ENCODE data around the gene C10orf90. TPM values are rescaled to one million over a fixed set of nuclear protein-coding genes. Genes with fewer than 3 reads are reported as not detected.

Gene C10orf90
- polyA plus RNA-seq, 3 donors, result not detected

DNA sequence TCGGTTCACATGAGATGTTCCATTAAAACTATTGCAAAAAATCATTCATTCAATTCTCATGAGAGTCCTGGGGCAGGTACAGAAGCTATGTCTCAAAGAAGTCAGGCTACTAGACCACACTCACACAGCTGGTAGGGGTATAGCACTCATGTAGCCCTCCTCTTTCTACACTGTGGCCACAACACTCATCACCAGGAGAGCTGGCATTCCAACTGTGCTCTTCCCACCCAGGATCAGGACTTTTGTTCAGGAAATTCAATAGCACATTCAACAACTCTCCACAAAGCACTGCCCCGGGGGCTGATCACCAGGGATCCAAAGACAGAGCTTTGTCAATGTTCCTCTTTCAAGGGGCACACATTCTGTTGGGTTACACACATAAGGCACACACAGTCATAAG lies 31.0 kb upstream of the C10orf90 start:
- Histone ChIP-seq H3K79me2 (ENCODE audit: insufficient read depth, low read length) (no peaks in the 10 kb centered on the region), H3K4me1 (ENCODE audit: control insufficient read depth in 1 of 2, insufficient read depth in 2 of 2, low read length in 2 of 2) (no peaks in the 10 kb centered on the region), H3K9me3 (replicated peaks in 1 of 2; ENCODE audit: control insufficient read depth in 1 of 2, insufficient read depth in 1 of 2, low read length in 2 of 2) (no peaks in the 10 kb centered on the region), H3K9ac (ENCODE audit: insufficient read depth, low read length, poor library complexity, severe bottlenecking) (no peak overlapping the region), H3K27ac (ENCODE audit: low read depth in 1 of 2, low read length in 2 of 2) (no peak overlapping the region), H2AFZ (ENCODE audit: insufficient read depth, low read depth, low read length, poor library complexity, severe bottlenecking) (no peak overlapping the region), H3K4me3 (replicated peaks in 1 of 3; ENCODE audit: low read depth in 2 of 3, low read length in 3 of 3) (no peak overlapping the region), H3K36me3 (replicated peaks in 1 of 2; ENCODE audit: control insufficient read depth in 1 of 2, insufficient read depth in 2 of 2, low read length in 2 of 2) (no peaks in the 10 kb centered on the region), H3K27me3 (ENCODE audit: control insufficient read depth in 2 of 2, insufficient read depth in 2 of 2, low read length in 2 of 2) (no peaks in the 10 kb centered on the region), H4K20me1 (ENCODE audit: insufficient read depth, low read length) (no peaks in the 10 kb centered on the region), H3K4me2 (replicated peaks; ENCODE audit: extremely low read depth, low read length, poor library complexity, severe bottlenecking) (no peak overlapping the region)
- intact Hi-C loops (cut with micrococcal nuclease), result no loop called here
- Mint-ChIP-seq H3K36me3 (no peaks in the 10 kb centered on the region), H3K27ac (no peak overlapping the region), H3K4me1 (no peaks in the 10 kb centered on the region), H3K9me3 (peaks cover 0 to 10% (median 0%) of the 10 kb centered on the region in 7 donors), H3K4me3 (no peak overlapping the region), H3K27me3 (ENCODE audit: low read depth in 3 of 3) (peaks cover 0 to 4% (median 3%) of the 10 kb centered on the region in 3 donors)
- no peak for DNase-seq
- TF ChIP-seq, protein P1, sequence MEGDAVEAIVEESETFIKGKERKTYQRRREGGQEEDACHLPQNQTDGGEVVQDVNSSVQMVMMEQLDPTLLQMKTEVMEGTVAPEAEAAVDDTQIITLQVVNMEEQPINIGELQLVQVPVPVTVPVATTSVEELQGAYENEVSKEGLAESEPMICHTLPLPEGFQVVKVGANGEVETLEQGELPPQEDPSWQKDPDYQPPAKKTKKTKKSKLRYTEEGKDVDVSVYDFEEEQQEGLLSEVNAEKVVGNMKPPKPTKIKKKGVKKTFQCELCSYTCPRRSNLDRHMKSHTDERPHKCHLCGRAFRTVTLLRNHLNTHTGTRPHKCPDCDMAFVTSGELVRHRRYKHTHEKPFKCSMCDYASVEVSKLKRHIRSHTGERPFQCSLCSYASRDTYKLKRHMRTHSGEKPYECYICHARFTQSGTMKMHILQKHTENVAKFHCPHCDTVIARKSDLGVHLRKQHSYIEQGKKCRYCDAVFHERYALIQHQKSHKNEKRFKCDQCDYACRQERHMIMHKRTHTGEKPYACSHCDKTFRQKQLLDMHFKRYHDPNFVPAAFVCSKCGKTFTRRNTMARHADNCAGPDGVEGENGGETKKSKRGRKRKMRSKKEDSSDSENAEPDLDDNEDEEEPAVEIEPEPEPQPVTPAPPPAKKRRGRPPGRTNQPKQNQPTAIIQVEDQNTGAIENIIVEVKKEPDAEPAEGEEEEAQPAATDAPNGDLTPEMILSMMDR (IDR thresholded peaks at IDR 0.05), result no peak
- WGBS (ENCODE audit: insufficient coverage), result 100% methylated on average over 1 of the region's 2 CpGs

DNA sequence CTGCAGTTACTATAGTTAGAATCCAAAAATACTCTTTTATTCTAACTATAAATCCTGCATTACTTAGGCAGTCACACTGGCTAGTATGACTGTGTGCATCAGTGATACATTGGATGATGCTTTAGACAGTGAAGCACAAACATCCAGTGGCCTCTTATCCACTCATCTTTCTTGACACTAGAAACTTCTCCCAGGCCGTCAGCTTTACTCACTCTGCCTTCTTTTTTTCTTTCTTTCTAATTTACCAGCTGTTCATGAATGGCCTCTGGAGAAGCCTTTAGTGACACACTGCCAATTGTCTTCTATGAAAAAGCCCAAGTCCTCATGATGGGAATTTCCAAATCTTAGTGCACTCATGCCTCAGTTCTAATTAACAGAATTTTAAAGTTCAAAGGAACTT lies 26.2 kb upstream of the C10orf90 start:
- Mint-ChIP-seq H3K27me3 (ENCODE audit: low read depth in 3 of 3) (peaks cover 0 to 3% (median 0%) of the 10 kb centered on the region in 3 donors), H3K4me3 (no peak overlapping the region), H3K36me3 (no peaks in the 10 kb centered on the region), H3K27ac (no peak overlapping the region), H3K4me1 (no peaks in the 10 kb centered on the region), H3K9me3 (peaks cover 0 to 11% (median 5%) of the 10 kb centered on the region in 7 donors)
- WGBS (ENCODE audit: insufficient coverage), result 86% methylated on average over 1 of the region's 1 CpG
- Histone ChIP-seq H3K79me2 (ENCODE audit: insufficient read depth, low read length) (no peaks in the 10 kb centered on the region), H3K36me3 (replicated peaks in 1 of 2; ENCODE audit: control insufficient read depth in 1 of 2, insufficient read depth in 2 of 2, low read length in 2 of 2) (no peaks in the 10 kb centered on the region), H3K9ac (ENCODE audit: insufficient read depth, low read length, poor library complexity, severe bottlenecking) (no peak overlapping the region), H3K4me1 (ENCODE audit: control insufficient read depth in 1 of 2, insufficient read depth in 2 of 2, low read length in 2 of 2) (no peaks in the 10 kb centered on the region), H3K4me2 (replicated peaks; ENCODE audit: extremely low read depth, low read length, poor library complexity, severe bottlenecking) (no peak overlapping the region), H3K9me3 (replicated peaks in 1 of 2; ENCODE audit: control insufficient read depth in 1 of 2, insufficient read depth in 1 of 2, low read length in 2 of 2) (no peaks in the 10 kb centered on the region), H3K27me3 (ENCODE audit: control insufficient read depth in 2 of 2, insufficient read depth in 2 of 2, low read length in 2 of 2) (no peaks in the 10 kb centered on the region), H4K20me1 (ENCODE audit: insufficient read depth, low read length) (no peaks in the 10 kb centered on the region), H3K4me3 (replicated peaks in 1 of 3; ENCODE audit: low read depth in 2 of 3, low read length in 3 of 3) (no peak overlapping the region), H2AFZ (ENCODE audit: insufficient read depth, low read depth, low read length, poor library complexity, severe bottlenecking) (no peak overlapping the region), H3K27ac (ENCODE audit: low read depth in 1 of 2, low read length in 2 of 2) (no peak overlapping the region)
- intact Hi-C loops (cut with micrococcal nuclease), result no loop called here
- TF ChIP-seq, protein P1 (IDR thresholded peaks at IDR 0.05), result no peak
- no peak for DNase-seq
